GM04503 (cell line): ENCODE data around the gene ALG14.
"Not testable (repeated sequence)": the region's sequence is repeated elsewhere in the genome, so short reads cannot be mapped to it uniquely, and the experiment has no call there.

ENCODE experiments used
- DNase-seq: peaks from one replicate; pipeline ENCODE4 v3.0.0-alpha.2; 2012; ENCODE audit warnings: low read depth

The ALG14 gene

DNA sequence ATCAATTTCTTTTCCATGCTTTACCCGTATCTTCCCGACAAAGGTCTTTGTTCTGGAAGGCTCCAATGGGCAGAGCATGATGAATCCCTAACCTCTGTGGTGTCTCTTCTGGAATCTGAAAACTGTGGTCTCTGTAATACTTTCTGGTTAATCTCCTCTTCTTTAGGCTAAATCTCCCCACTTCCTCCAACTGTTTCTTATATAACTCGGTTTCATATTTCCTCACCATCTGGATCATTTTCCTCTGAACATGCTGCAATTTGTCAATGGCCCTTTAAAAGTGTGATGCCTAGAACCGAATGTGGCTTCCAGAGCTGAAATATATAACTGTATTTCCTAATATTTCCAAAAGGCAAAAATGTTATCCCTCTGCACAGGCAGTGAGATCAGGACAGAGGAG is 66.1 kb downstream of the ALG14 start:
- DNase-seq: no peak

GRCh38 chr1:95005584-95005983 is 67.2 kb downstream of the ALG14 start:
- no peak for DNase-seq

DNA sequence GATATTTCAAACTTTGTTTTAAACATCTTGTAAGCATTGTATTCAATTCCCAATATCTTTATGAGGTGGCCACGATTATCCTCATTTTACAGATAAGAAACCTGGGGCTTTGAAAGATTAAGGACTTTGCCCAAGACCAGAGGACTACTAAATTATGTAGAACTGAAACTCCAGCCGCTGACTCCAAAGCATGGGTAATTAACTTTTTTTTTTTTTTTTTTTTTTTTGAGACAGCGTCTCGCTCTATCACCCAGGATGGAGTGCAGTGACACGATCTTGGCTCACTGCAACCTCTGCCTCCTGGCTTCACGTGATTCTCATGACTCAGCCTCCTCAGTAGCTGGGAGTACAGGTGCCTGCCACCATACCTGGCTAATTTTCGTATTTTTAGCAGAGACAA is 68.7 kb downstream of the ALG14 start:
- no peak for DNase-seq

DNA sequence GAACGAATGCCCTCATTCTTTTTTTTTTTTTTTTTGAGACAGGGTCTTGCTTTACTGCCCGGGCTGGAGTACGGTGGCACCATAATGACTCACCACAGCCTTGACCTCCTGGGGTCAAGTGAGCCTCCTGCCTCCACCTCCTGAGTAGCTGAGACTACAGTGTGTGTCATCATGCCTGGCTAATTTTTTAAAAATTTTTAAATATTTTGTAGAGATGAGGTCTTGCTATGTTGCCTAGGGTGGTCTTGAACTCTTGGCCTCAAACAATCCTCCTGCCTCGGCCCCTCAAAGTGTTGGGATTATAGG is 69.4 kb downstream of the ALG14 start:
- no peak for DNase-seq

GRCh38 chr1:95002540-95003432 is 70.0 kb downstream of the ALG14 start:
- DNase-seq: no peak

DNA sequence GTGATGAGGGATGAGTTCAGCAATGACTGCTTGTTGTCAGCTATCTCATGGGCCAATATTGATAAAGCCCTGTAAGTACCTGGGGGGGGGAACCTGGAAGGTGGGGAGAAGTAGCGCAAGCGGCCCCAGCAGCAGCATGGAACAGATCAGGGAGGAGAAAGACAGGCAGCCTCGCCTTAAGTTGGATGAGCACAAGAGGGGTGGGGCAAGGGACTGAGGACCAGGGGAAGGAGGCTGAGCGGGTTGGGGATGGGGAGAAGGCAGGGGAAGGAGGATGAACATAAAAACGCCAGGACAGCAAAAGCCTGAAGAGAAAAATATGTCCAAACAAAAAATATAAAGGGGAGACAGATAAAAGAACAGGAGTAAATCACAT is 70.6 kb downstream of the ALG14 start:
- no peak for DNase-seq

DNA sequence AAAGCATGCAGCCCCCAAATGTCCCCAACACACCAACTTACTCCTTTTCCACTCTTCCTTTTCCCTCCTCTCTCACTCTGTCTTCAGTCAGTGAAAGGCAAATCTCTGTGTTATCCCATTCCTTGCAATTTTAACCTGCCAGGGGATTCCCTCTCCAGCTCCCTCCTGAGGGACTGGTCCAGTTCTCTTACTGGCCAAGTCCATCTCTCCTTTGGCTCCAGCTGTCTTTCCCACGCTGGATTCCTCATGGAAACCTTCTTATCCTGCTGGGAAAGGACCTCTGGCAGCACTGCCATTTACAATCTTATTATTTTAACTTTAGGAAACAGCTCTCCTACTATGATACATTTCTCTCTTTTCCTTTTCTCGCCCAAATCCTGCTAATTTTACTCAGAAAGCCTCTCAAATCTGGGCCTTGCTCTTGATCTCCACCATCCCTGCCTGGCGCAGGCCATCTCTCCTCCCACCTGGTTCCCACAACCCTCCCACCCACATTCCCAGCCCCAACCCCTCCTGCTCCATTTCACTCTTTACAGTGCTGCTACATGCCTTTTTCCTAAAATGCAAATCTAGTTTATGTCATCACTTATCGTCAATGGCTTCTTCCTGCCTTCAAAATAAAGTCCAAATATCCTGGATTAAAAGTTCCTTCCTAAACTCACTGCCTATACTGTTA is 73.2 kb downstream of the ALG14 start:
- DNase-seq: no peak

DNA sequence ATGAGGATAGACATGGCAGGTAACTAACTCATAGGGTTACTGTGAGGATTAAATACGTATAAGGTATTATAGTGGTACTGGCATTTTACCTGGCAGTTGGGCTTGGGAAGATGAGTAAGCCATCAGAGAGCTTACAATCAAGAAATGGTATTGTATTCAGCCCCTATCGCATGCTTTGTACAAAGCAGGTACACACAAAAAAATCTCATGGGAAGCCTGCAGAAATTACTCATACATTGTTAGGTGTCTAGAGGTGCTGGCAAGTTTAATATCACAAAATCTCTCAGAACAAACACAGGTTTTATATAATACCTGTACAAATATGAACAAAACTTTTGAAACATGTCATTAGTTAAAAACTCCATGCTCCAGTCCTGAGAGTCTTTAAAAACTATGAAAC is 74.0 kb downstream of the ALG14 start:
- no peak for DNase-seq

DNA sequence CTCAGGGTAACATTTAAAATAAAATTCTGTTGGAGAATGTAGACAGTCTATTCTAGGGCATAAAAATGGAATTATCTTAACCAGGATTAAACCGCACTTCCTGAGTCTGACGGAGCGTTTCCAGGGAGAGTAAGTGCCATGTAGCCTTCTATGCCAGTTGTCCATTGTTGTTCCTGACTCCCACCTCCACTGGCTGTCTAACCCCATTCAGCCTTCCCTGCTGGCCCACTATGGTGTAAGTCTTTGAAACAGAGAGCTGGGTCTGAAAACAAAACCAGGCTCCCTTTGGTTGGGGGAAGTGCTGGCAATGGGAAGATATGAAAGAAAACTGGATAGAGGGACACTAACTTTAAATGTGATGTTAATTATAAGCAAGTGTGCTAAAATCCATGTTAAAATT is 74.6 kb downstream of the ALG14 start:
- DNase-seq: no peak

DNA sequence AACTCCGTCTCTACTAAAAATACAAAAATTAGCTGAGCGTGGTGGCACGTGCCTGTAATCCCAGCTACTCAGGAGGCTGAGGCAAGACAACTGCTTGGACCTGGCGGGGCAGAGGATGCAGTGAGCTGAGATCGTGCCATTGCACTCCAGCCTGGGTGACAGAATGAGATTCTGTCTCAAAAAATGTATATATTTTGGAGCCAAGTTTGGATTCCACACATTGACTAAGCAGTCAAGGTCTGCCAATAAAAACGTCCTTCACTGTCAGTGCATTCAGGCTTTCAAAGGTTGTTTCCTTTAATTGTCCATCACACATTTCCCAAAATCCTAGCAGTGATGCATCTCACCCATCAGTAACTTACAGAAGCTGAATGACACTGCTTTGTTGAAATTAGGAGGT is 77.2 kb downstream of the ALG14 start:
- not testable (repeated sequence) for DNase-seq

DNA sequence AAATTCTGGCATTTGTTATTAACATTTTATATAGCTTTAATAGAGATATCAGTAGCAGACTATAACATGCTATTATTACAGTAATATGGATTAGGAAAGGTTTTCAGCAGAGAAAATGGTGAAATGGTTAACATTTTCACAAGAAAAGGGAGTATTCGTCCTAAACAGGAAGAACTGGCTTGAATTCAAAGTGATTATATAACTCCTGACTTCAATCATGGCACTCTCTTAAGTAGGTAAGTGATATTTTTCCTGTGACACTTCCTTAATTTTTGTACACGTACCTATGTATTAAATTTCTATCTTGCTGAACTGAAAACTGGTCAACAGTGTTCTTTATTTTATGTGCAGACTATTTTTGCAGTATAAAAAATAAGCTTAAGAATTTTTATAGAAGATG is 77.9 kb downstream of the ALG14 start:
- DNase-seq: no peak

- DNase-seq: no peak
Measured at GRCh38 chr1:94993931-94994645, 78.7 kb downstream of the ALG14 start.

- DNase-seq: no peak
Measured at GRCh38 chr1:94992863-94993563, 79.7 kb downstream of the ALG14 start.

GRCh38 chr1:94992161-94992560 is 80.6 kb downstream of the ALG14 start:
- DNase-seq: no peak

- DNase-seq: no peak
Measured at GRCh38 chr1:94989911-94990473, 82.8 kb downstream of the ALG14 start.

- no peak for DNase-seq
Measured at GRCh38 chr1:94989398-94989797, 83.4 kb downstream of the ALG14 start.

DNA sequence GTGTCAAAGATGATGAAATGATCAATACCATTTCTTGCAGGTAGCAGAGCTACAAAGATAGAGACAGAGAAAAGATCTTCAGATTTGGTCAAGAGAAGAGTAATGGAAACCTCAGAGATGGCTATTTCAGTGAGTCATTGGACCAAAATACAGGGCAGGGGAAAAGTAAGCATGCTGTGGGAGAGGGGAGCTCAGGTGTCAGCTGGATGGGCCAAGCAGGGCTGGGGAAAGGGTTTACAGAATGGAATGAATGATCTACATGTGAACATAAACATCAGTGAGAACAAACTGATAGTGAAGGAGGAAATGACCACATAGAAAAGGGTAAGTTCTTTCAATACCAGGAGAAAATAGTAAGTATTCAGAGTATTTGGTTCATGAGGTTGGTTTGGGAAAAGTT is 84.4 kb downstream of the ALG14 start:
- no peak for DNase-seq

DNA sequence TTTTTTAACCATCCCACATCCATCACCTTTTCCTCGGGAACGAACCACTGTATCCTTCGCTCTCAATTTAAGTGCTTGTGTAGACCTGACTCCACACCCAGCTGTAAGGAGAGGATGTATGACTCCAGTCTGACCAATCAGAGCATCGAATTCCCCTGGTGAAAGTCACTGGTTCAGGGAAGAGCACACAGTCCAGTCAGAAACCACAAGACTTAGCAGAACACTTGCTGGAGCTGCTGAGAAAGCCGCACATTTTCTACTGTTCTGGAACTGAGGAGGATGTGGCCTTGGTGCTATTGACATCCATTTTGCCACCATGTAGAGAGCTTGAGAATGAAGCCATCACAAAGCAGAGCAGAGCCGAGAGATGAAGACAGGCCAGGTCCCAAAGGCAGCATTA is 86.0 kb downstream of the ALG14 start:
- no peak for DNase-seq

GRCh38 chr1:94983171-94983739 is 89.5 kb downstream of the ALG14 start:
- DNase-seq: peak; percentile 45

- DNase-seq: no peak
Measured at GRCh38 chr1:94982398-94982797, 90.4 kb downstream of the ALG14 start.

- DNase-seq: no peak
Measured at GRCh38 chr1:94981575-94981973, 91.2 kb downstream of the ALG14 start.
